ENCODE results near the gene C1orf52.
"Not testable (repeated sequence)": the region's sequence is repeated elsewhere in the genome, so short reads cannot be mapped to it uniquely, and the experiment has no call there.

C1orf52 gene

GRCh38 chr1:85278853-85279314 is 19.4 kb upstream of the C1orf52 start:
- DNase-seq (ENCODE audit: low read depth in 2 of 2): peak in 1 of 2 donors; percentile 39

- DNase-seq (ENCODE audit: low read depth in 2 of 2): no peak
Observed at GRCh38 chr1:85277802-85278201, 18.3 kb upstream of the C1orf52 start.

- DNase-seq (ENCODE audit: low read depth in 2 of 2): no peak
Observed at GRCh38 chr1:85276978-85277639, 17.6 kb upstream of the C1orf52 start.

GRCh38 chr1:85276215-85276977 is 16.9 kb upstream of the C1orf52 start, which contains the start of gene BCL10:
BCL10 (minus strand) TSS chr1:85276632; CDS start chr1:85276352, 280 bp downstream.
- peak; percentile 98 to 99 for DNase-seq (ENCODE audit: low read depth in 2 of 2)

- DNase-seq (ENCODE audit: low read depth in 2 of 2): no peak
Observed at GRCh38 chr1:85275701-85276214, 16.3 kb upstream of the C1orf52 start.

GRCh38 chr1:85274969-85275453 is 15.5 kb upstream of the C1orf52 start:
- DNase-seq (ENCODE audit: low read depth in 2 of 2): no peak

- DNase-seq (ENCODE audit: low read depth in 2 of 2): no peak
Observed at GRCh38 chr1:85273397-85273796, 13.9 kb upstream of the C1orf52 start.

GRCh38 chr1:85268801-85269585 is 9.5 kb upstream of the C1orf52 start:
- no peak for DNase-seq (ENCODE audit: low read depth in 2 of 2)

- DNase-seq (ENCODE audit: low read depth in 2 of 2): no peak
Observed at GRCh38 chr1:85267313-85267712, 7.9 kb upstream of the C1orf52 start.

GRCh38 chr1:85264150-85264549 is 4.7 kb upstream of the C1orf52 start:
- DNase-seq (ENCODE audit: low read depth in 2 of 2): no peak

- no peak for DNase-seq (ENCODE audit: low read depth in 2 of 2)
Observed at GRCh38 chr1:85262985-85263384, 3.5 kb upstream of the C1orf52 start.

- DNase-seq (ENCODE audit: low read depth in 2 of 2): no peak
Observed at GRCh38 chr1:85259912-85260274, 431 bp upstream of the C1orf52 start.

GRCh38 chr1:85258536-85259117 is 835 bp downstream of the C1orf52 start:
- no peak for DNase-seq (ENCODE audit: low read depth in 2 of 2)

- DNase-seq (ENCODE audit: low read depth in 2 of 2): not testable (repeated sequence)
Observed at GRCh38 chr1:85249042-85249441, 10.4 kb downstream of the C1orf52 start.

- no peak for DNase-seq (ENCODE audit: low read depth in 2 of 2)
Observed at GRCh38 chr1:85245891-85246290, 13.6 kb downstream of the C1orf52 start.

- no peak for DNase-seq (ENCODE audit: low read depth in 2 of 2)
Observed at GRCh38 chr1:85245456-85245855, 14.0 kb downstream of the C1orf52 start.

GRCh38 chr1:85244271-85245061 is 15.0 kb downstream of the C1orf52 start:
- DNase-seq (ENCODE audit: low read depth in 2 of 2): no peak

- no peak for DNase-seq (ENCODE audit: low read depth in 2 of 2)
Observed at GRCh38 chr1:85243372-85243771, 16.1 kb downstream of the C1orf52 start.

- no peak for DNase-seq (ENCODE audit: low read depth in 2 of 2)
Observed at GRCh38 chr1:85240643-85241042, 18.8 kb downstream of the C1orf52 start.

GRCh38 chr1:85240174-85240601 is 19.3 kb downstream of the C1orf52 start:
- no peak for DNase-seq (ENCODE audit: low read depth in 2 of 2)

GRCh38 chr1:85237613-85238012 is 21.8 kb downstream of the C1orf52 start:
- DNase-seq (ENCODE audit: low read depth in 2 of 2): no peak
